HepG2 (cell line): ENCODE measurements around the gene RINL. TPM values are rescaled to one million over a fixed set of nuclear protein-coding genes. Genes with fewer than 3 reads are reported as not detected.
A peak's percentile ranks its signal among the peaks of the same experiment; 100 is the strongest.

ENCODE experiments used
- ASH2L ChIP-seq: fragments of 300-600, 200-600 bp; sonication (generic); IDR thresholded peaks from 2 replicates; pipeline ENCODE4 v1.7.0; 2017; ENCODE audit warnings: low read depth, mild to moderate bottlenecking, moderate library complexity, mixed read lengths, low read length; ENCODE audit not compliant: insufficient read length
- GATAD1 ChIP-seq: IDR thresholded peaks from 2 replicates; pipeline ENCODE4 v1.6.1; 2016; ENCODE audit warnings: missing genetic modification reagents, missing compliant biosample characterization
- KDM5A ChIP-seq: fragments of 200-600 bp; sonication (generic); IDR thresholded peaks from 2 replicates; pipeline ENCODE4 v1.7.0; 2018; ENCODE audit warnings: antibody characterized with exemption, mild to moderate bottlenecking, low read length, borderline replicate concordance
- NR2F1 ChIP-seq, 2 experiments: fragments of 450-650 bp in 1 of 2; formaldehyde crosslinking in 1 of 2; IDR thresholded peaks; 2 replicates each; pipeline versions ENCODE4 v1.5.0 to v1.6.1; 2016 to 2020; ENCODE audit warnings: mild to moderate bottlenecking in 1 of 2, missing compliant biosample characterization in 1 of 2, missing genetic modification reagents in 1 of 2, moderate library complexity in 1 of 2
- NR2F2 ChIP-seq: IDR thresholded peaks from 2 replicates; pipeline ENCODE4 v1.6.1; 2012; ENCODE audit warnings: low read depth, inconsistent platforms, borderline replicate concordance
- POLR2AphosphoS5 ChIP-seq: IDR thresholded peaks from 2 replicates; pipeline ENCODE4 v1.6.1; 2012; ENCODE audit warnings: low read depth, low read length
- REL ChIP-seq: sonication (generic); formaldehyde crosslinking; conservative IDR thresholded peaks from 2 replicates; pipeline ENCODE4 v1.8.0; 2022; ENCODE audit warnings: mild to moderate bottlenecking, missing genetic modification reagents, moderate library complexity
- RFXANK ChIP-seq: IDR thresholded peaks from 2 replicates; pipeline ENCODE4 v1.6.1; 2016
- SP140L ChIP-seq: sonication (generic); formaldehyde crosslinking; IDR thresholded peaks from 2 replicates; pipeline ENCODE4 v1.4.0; 2020; ENCODE audit warnings: missing genetic modification reagents, borderline replicate concordance
- SP2 ChIP-seq: sonication (generic); formaldehyde crosslinking; IDR thresholded peaks from 2 replicates; pipeline ENCODE4 v1.5.1; 2020; ENCODE audit warnings: mild to moderate bottlenecking, missing genetic modification reagents
- TRIM24 ChIP-seq: sonication (generic); formaldehyde crosslinking; IDR thresholded peaks from 2 replicates; pipeline ENCODE4 v1.8.0; 2022; ENCODE audit warnings: mild to moderate bottlenecking, missing genetic modification reagents
- ZBED4 ChIP-seq: sonication (generic); formaldehyde crosslinking; IDR thresholded peaks from 2 replicates; pipeline ENCODE4 v1.4.0; 2020; ENCODE audit warnings: missing genetic modification reagents, borderline replicate concordance
- ZEB1 ChIP-seq: IDR thresholded peaks from 2 replicates; pipeline ENCODE4 v1.6.1; 2012; ENCODE audit warnings: mild to moderate bottlenecking, low read depth, inconsistent platforms; ENCODE audit not compliant: insufficient replicate concordance
- ZNF280B ChIP-seq: sonication (generic); formaldehyde crosslinking; IDR thresholded peaks from 2 replicates; pipeline ENCODE4 v1.5.0; 2020; ENCODE audit warnings: missing genetic modification reagents, mild to moderate bottlenecking, borderline replicate concordance
- ZNF362 ChIP-seq: sonication (generic); formaldehyde crosslinking; IDR thresholded peaks from 2 replicates; pipeline ENCODE4 v1.4.0; 2020; ENCODE audit warnings: missing genetic modification reagents, mild to moderate bottlenecking, borderline replicate concordance
- ZNF563 ChIP-seq: sonication (generic); formaldehyde crosslinking; IDR thresholded peaks from 2 replicates; pipeline ENCODE4 v1.8.0; 2022; ENCODE audit warnings: mild to moderate bottlenecking, moderate library complexity, missing genetic modification reagents
- ZNF619 ChIP-seq: sonication (generic); formaldehyde crosslinking; IDR thresholded peaks from 2 replicates; pipeline ENCODE4 v1.4.0; 2020; ENCODE audit warnings: mild to moderate bottlenecking, missing genetic modification reagents
- polyA plus RNA-seq, 8 experiments: library from polyadenylated mRNA; depleted of rRNA in 3 of 8; stranded (reverse) in 7 of 8; unstranded in 1 of 8; fragments of >200 nt; fragmentation: Illumina TruSeq in 4 of 8; extraction: Trizol in 4 of 8; gene quantifications; 2 replicates each; pipeline versions ENCODE4 v1.2.1 to v1.2.3, GENCODE V29; 2011 to 2016; ENCODE audit warnings: low read depth in 4 of 8, missing spikeins in 1 of 8, mixed read lengths in 1 of 8; ENCODE audit not compliant: insufficient read depth in 1 of 8
- total RNA-seq, 5 experiments: library from RNA; depleted of rRNA; stranded (reverse); fragments of >200 nt; fragmentation: Illumina TruSeq; extraction: Trizol; gene quantifications; 2 replicates each; pipeline ENCODE4 v1.2.3, GENCODE V29; 2016; ENCODE audit warnings: low read depth in 1 of 5
- TF ChIP-seq, protein P1 (sequence below): sonication (generic); formaldehyde crosslinking; IDR thresholded peaks from 2 replicates; pipeline ENCODE4 v1.5.1; 2020; ENCODE audit warnings: mild to moderate bottlenecking, missing genetic modification reagents
- TF ChIP-seq, protein P2 (sequence below): sonication (generic); formaldehyde crosslinking; IDR thresholded peaks from 2 replicates; pipeline ENCODE4 v1.4.0; 2020; ENCODE audit warnings: missing genetic modification reagents; ENCODE audit errors: not compliant biosample characterization

Gene RINL
- total and polyA plus RNA-seq, 2 of the 13 experiments (the other 11 are each of a cell fraction or from before 2014, with no cell fraction given), result 11.4 to 18.0 TPM

DNA sequence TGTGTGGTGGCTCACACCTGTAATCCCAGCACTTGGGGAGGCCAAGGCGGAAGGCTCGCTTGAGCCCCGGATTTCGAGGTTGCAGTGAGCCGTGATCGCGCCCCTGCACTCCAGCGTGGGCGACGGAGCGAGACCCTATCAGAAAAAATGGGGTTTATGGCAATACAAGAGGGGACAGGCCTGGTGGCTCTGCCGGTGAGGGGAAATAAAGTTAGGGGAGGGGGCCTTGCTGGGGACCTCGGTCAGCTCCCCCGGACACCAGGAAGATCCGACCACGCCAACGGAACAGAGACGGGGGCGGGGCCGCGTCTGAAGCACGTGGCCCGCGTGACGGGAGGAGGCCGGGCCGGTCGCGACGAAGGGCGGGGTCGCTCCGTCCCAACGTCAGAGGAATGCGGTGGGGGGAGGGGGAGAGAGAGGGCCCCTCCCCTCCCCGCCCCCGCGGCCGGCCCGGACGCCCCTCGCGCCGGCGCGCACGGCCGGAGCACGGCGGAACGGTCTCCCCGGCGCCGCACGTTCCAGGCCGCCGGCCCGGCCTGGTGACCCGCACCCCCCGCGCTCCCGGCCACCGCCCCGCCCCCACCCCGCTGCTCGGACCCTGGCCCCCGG, 26.3 kb downstream of the RINL start (continued):
- TF ChIP-seq ZBED4 (CRISPR knock-in tag) (no peak; the same call in 1 of the 2 replicates), RFXANK (CRISPR knock-in tag) (no peak), ZNF362 (CRISPR knock-in tag) (no peak), ZNF619 (CRISPR knock-in tag) (no peak), POLR2AphosphoS5 (peak; percentile 76), ZNF563 (peak; percentile 59), SP140L (CRISPR knock-in tag) (no peak), SP2 (peak; percentile 68), GATAD1 (CRISPR knock-in tag) (peak; percentile 64; the same call in 1 of the 2 replicates), ASH2L (peak; percentile 14), REL (peak; percentile 76; the same call in 1 of the 2 replicates), TRIM24 (CRISPR knock-in tag) (no peak), ZEB1 (no peak), KDM5A (no peak), NR2F1 (CRISPR knock-in tag; IDR thresholded peaks at IDR 0.05) (no peak), ZNF280B (peak; percentile 40; the same call in 1 of the 2 replicates), NR2F2 (no peak)
- TF ChIP-seq, protein P1, sequence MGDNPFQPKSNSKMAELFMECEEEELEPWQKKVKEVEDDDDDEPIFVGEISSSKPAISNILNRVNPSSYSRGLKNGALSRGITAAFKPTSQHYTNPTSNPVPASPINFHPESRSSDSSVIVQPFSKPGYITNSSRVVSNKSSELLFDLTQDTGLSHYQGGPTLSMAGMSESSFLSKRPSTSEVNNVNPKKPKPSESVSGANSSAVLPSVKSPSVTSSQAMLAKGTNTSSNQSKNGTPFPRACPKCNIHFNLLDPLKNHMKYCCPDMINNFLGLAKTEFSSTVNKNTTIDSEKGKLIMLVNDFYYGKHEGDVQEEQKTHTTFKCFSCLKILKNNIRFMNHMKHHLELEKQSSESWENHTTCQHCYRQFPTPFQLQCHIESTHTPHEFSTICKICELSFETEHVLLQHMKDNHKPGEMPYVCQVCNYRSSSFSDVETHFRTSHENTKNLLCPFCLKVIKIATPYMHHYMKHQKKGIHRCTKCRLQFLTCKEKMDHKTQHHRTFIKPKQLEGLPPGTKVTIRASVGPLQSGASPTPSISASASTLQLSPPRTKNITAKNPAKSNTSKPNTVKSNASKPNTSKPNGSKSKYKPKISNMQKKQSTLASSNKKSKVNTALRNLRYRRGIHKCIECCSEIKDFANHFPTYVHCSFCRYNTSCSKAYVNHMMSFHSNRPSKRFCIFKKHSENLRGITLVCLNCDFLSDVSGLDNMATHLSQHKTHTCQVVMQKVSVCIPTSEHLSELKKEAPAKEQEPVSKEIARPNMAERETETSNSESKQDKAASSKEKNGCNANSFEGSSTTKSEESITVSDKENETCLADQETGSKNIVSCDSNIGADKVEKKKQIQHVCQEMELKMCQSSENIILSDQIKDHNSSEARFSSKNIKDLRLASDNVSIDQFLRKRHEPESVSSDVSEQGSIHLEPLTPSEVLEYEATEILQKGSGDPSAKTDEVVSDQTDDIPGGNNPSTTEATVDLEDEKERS (CRISPR knock-in tag), result no peak
- TF ChIP-seq, protein P2, sequence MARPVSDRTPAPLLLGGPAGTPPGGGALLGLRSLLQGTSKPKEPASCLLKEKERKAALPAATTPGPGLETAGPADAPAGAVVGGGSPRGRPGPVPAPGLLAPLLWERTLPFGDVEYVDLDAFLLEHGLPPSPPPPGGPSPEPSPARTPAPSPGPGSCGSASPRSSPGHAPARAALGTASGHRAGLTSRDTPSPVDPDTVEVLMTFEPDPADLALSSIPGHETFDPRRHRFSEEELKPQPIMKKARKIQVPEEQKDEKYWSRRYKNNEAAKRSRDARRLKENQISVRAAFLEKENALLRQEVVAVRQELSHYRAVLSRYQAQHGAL (CRISPR knock-in tag), result peak; percentile 30
